ENCODE results near the gene TERF2IP.

TERF2IP gene

GRCh38 chr16:75622761-75623605, 24.6 kb upstream of the TERF2IP start, which contains the start of gene ADAT1 (continued):
- no peak for TF ChIP-seq ZNF747 (tag by site-specific recombination; IDR thresholded peaks at IDR 0.05)
- TF ChIP-seq CTCF (tag by site-specific recombination; IDR thresholded peaks at IDR 0.05), result 0 out of 2 replicates have a peak, but pooled peaks have one; percentile 13
- 0 out of 2 replicates have a peak, but pooled peaks have one; percentile 53 for TF ChIP-seq KLF9 (tag by site-specific recombination; IDR thresholded peaks at IDR 0.05; ENCODE audit: low read depth)
- TF ChIP-seq ZNF133 (tag by site-specific recombination; IDR thresholded peaks at IDR 0.05), result no peak
- no peak for TF ChIP-seq ZNF473 (tag by site-specific recombination; IDR thresholded peaks at IDR 0.05)
- TF ChIP-seq PATZ1 (tag by site-specific recombination; IDR thresholded peaks at IDR 0.05), result peak; percentile 60
- no peak for TF ChIP-seq ZNF548 (tag by site-specific recombination; IDR thresholded peaks at IDR 0.05)
- TF ChIP-seq ZNF23 (tag by site-specific recombination; IDR thresholded peaks at IDR 0.05; ENCODE audit: borderline replicate concordance), result no peak
- TF ChIP-seq ZNF521 (tag by site-specific recombination; IDR thresholded peaks at IDR 0.05), result no peak
- no peak for TF ChIP-seq KLF17 (tag by site-specific recombination; IDR thresholded peaks at IDR 0.05)
- no peak for TF ChIP-seq ZNF488 (tag by site-specific recombination; IDR thresholded peaks at IDR 0.05)
- TF ChIP-seq ZNF354C (tag by site-specific recombination; IDR thresholded peaks at IDR 0.05; ENCODE audit: borderline replicate concordance, low read depth), result no peak
- TF ChIP-seq, protein P1, sequence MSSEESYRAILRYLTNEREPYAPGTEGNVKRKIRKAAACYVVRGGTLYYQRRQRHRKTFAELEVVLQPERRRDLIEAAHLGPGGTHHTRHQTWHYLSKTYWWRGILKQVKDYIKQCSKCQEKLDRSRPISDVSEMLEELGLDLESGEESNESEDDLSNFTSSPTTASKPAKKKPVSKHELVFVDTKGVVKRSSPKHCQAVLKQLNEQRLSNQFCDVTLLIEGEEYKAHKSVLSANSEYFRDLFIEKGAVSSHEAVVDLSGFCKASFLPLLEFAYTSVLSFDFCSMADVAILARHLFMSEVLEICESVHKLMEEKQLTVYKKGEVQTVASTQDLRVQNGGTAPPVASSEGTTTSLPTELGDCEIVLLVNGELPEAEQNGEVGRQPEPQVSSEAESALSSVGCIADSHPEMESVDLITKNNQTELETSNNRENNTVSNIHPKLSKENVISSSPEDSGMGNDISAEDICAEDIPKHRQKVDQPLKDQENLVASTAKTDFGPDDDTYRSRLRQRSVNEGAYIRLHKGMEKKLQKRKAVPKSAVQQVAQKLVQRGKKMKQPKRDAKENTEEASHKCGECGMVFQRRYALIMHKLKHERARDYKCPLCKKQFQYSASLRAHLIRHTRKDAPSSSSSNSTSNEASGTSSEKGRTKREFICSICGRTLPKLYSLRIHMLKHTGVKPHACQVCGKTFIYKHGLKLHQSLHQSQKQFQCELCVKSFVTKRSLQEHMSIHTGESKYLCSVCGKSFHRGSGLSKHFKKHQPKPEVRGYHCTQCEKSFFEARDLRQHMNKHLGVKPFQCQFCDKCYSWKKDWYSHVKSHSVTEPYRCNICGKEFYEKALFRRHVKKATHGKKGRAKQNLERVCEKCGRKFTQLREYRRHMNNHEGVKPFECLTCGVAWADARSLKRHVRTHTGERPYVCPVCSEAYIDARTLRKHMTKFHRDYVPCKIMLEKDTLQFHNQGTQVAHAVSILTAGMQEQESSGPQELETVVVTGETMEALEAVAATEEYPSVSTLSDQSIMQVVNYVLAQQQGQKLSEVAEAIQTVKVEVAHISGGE (tag by site-specific recombination; conservative IDR thresholded peaks at IDR 0.05; ENCODE audit: low read depth), result peak; percentile 93
- TF ChIP-seq, protein P2, sequence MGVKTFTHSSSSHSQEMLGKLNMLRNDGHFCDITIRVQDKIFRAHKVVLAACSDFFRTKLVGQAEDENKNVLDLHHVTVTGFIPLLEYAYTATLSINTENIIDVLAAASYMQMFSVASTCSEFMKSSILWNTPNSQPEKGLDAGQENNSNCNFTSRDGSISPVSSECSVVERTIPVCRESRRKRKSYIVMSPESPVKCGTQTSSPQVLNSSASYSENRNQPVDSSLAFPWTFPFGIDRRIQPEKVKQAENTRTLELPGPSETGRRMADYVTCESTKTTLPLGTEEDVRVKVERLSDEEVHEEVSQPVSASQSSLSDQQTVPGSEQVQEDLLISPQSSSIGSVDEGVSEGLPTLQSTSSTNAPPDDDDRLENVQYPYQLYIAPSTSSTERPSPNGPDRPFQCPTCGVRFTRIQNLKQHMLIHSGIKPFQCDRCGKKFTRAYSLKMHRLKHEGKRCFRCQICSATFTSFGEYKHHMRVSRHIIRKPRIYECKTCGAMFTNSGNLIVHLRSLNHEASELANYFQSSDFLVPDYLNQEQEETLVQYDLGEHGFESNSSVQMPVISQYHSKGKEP (tag by site-specific recombination; IDR thresholded peaks at IDR 0.05), result no peak
- TF ChIP-seq ZNF274 (IDR thresholded peaks at IDR 0.05; ENCODE audit: low read length), result no peak
- TF ChIP-seq ZNF274 (tag by site-specific recombination; IDR thresholded peaks at IDR 0.05; ENCODE audit: borderline replicate concordance), result no peak
- no peak for TF ChIP-seq HOXA7 (CRISPR knock-in tag; IDR thresholded peaks at IDR 0.05; ENCODE audit: borderline replicate concordance)
- TF ChIP-seq ZNF248 (tag by site-specific recombination; IDR thresholded peaks at IDR 0.05), result no peak
- peak; percentile 84; the same call in 1 of the 2 replicates for TF ChIP-seq REPIN1 (tag by site-specific recombination; IDR thresholded peaks at IDR 0.05; ENCODE audit: low read depth)
- TF ChIP-seq PRDM6 (tag by site-specific recombination; IDR thresholded peaks at IDR 0.05), result no peak

Measured in HEK293 (cell line).